Activated naive CD4-positive, alpha-beta T cell (primary cell): Measurements from ENCODE around the gene ATP6AP2.

Experiments used
- DNase-seq, 4 experiments: peaks; one replicate each; lab custom pipeline; 2025; lab: John Stamatoyannopoulos, UW

Gene ATP6AP2

GRCh38 chrX:40644176-40644575, 63.4 kb downstream of the ATP6AP2 start:
- no peak for DNase-seq

GRCh38 chrX:40644821-40645358, 64.1 kb downstream of the ATP6AP2 start:
- DNase-seq: peak in 1 of 4 experiments; percentile 16

- peak in 1 of 4 experiments; percentile 33 for DNase-seq
Observed at GRCh38 chrX:40646489-40647306, 65.9 kb downstream of the ATP6AP2 start.

GRCh38 chrX:40647307-40648197, 66.8 kb downstream of the ATP6AP2 start, which contains the start of gene CXorf38:
CXorf38 (minus strand) TSS chrX:40647561; CDS start chrX:40647520, 41 bp downstream.
- peak; percentile 58 to 98 (median 86) for DNase-seq

DNA sequence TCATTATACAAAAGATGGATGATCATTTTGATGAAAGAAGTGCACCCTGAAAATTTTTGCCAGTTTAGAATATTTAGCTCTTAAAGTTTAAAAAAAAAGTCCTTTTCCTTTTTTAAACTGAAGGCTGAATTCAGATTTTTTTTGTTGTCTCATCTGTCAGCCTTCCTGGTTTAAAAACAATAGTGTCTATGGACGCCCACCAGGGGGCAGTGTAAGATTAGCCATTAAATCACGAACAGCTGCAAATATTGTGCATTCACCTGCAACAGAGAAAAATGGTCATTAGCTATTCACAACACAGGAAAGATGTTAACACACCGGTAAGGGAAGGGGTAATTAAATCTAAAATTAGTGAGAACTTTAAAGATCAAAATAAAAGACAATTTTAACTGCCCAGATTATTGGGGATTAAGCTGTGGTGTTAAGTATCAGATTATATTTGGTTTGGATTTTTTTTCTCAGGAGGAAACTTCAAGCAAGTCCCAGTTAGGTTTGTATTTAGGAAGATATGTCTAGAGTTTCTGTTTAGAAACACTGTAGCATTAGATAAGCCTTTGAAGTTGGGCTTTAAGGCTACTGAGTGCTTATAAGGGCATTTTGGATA, 71.0 kb downstream of the ATP6AP2 start:
- DNase-seq: peak in 3 of 4 experiments; percentile 42 to 69 (median 50)

GRCh38 chrX:40652664-40653063, 71.9 kb downstream of the ATP6AP2 start:
- DNase-seq: no peak

DNA sequence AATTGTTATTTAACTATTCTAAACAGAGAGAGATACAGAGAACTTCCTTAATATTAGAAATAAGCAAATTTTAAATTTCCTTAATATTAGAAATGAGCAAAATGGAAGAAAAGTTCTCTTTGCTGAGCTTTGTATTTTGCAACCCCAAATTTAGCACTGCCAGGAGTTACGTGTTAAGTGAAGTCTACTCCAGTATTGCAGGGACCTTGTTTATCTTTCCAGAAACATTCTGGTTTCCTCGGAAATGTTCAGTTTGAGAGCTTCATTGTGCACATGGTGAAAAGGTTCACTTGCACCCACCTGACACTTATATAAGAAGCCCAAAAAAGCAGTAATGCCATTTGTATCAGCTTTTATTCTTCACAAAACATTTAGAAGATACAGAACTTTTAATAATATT, 72.8 kb downstream of the ATP6AP2 start:
- DNase-seq: no peak
